Pancreas (tissue), 10 donors: Measurements from ENCODE around the gene PPP1R8. TPM values are rescaled to one million over a fixed set of nuclear protein-coding genes. Genes with fewer than 3 reads are reported as not detected.
A peak's percentile ranks its signal among the peaks of the same experiment; 100 is the strongest.

Experiments used
- ATAC-seq, 4 donors: fragments of 200-7000 bp; cut with Tn5 transposase; one replicate each; pipeline versions ENCODE4 v1.8.0 to v1.9.1; 2020; ENCODE audit warnings: mild to moderate bottlenecking in 4 of 4, moderate library complexity in 4 of 4
- DNase-seq, 6 donors: peaks; one replicate each; pipeline ENCODE4 v3.0.0-alpha.2; 2020
- FAIRE-seq: peaks from 2 replicates; lab custom pipeline; 2012; peaks lifted over from hg19 to GRCh38; lab: Jason Lieb, UNC
- H3K27ac ChIP-seq, 4 donors: fragments of 200-600 bp; sonication (generic); 1 replicate in 3 of 4; 2 replicates in 1 of 4; pipeline versions ENCODE4 v1.5.0 to v1.8.0; 2020
- H3K27me3 ChIP-seq, 4 donors: fragments of 200-600 bp; one replicate each; pipeline ENCODE4 v1.8.0; 2021
- H3K36me3 ChIP-seq, 3 donors: fragments of 200-600 bp; sonication (generic) in 1 of 3; one replicate each; pipeline versions ENCODE4 v1.5.0 to v1.8.0; 2020 to 2021
- H3K4me1 ChIP-seq, 3 donors: fragments of 200-600 bp; one replicate each; pipeline ENCODE4 v1.8.0; 2021
- H3K4me3 ChIP-seq, 4 donors: fragments of 200-600 bp; sonication (generic) in 2 of 4; one replicate each; pipeline versions ENCODE4 v1.5.0 to v1.8.0; 2020 to 2021
- H3K9me3 ChIP-seq, 4 donors: fragments of 200-600 bp; one replicate each; pipeline ENCODE4 v1.8.0; 2021
- CTCF ChIP-seq, 4 donors: fragments of 200-600 bp; sonication (generic) in 3 of 4; IDR thresholded peaks; one replicate each; pipeline versions ENCODE4 v1.5.0 to v1.8.0; 2021; ENCODE audit warnings: antibody characterized with exemption in 4 of 4
- WGBS, 2 donors: extraction: QIAGEN DNeasy Blood & Tissue Kit; methylation state at CpG; one replicate each; pipeline ENCODE4 v1.1.7; 2013; 5-methylcytosine and 5-hydroxymethylcytosine counted together
- intact Hi-C, 3 donors: fragments of 100-400 bp; cut with DNase I; formaldehyde crosslinking; loops; one replicate each; pipeline versions ENCODE4 v1.11.1 to v1.14.2; 2022
- polyA plus RNA-seq, 2 donors: library from polyadenylated mRNA; stranded (reverse); fragments of 200-250 nt; gene quantifications; one replicate each; pipeline ENCODE4 v1.2.3, GENCODE V29; 2013
- total RNA-seq, 6 donors: library from RNA; stranded (reverse); fragmentation: NEBNext Ultra II Directional in 4 of 6; extraction: Animal tissue kit (Norgen Biotek cat#: 25700) in 4 of 6; gene quantifications; one replicate each; pipeline versions ENCODE4 v1.2.1 to v1.2.4, GENCODE V29; 2021 to 2023
- donor health status: healthy with polysubstance abuse.
- donor health status: DM: no; HTN: no; CAD: no; lungs with moderate emphysema.
- donor health status: DM: no; HTN: no; CAD: no.
- donor health status: control.
- donor health status: control.
- donor health status: Bipolar disorder and iron deficiency.
- donor health status: DM: yes; HTN: yes; CAD: no.
- donor health status: DM: no; HTN: no; CAD: no.
- donor health status: DM: no; HTN: no; CAD: no.
- donor health status: DM: yes; HTN: yes; CAD: no.

Gene PPP1R8
- total and polyA plus RNA-seq, 8 donors = 8.1 to 17.4 (median 11.7) TPM

GRCh38 chr1:27886744-27887143 lies 56.2 kb downstream of the PPP1R8 start:
- Histone ChIP-seq H3K4me1 (no peaks in the 10 kb centered on the region), H3K27me3 (no peaks in the 10 kb centered on the region), H3K27ac (peak overlapping the region in 2 of 4 donors; percentile 41 to 75), H3K9me3 (no peaks in the 10 kb centered on the region), H3K36me3 (peaks cover 0 to 4% (median 0%) of the 10 kb centered on the region in 3 donors), H3K4me3 (no peak overlapping the region)
- TF ChIP-seq CTCF (IDR thresholded peaks at IDR 0.05) = no peak
- ATAC-seq (no peak), DNase-seq (no peak), FAIRE-seq (no peak)
- intact Hi-C loops = no loop called here
- 84 to 92% methylated on average over 3 of the region's 3 CpGs for WGBS, 2 donors

- 85 to 90% methylated on average over 8 of the region's 8 CpGs for WGBS, 2 donors
- peak overlapping the region in 1 of 4 donors; percentile 75 for H3K27ac ChIP-seq
- ATAC-seq (peak in 1 of 4 donors; percentile 14), FAIRE-seq (no peak), DNase-seq (no peak)
- H3K4me3 ChIP-seq = no peak overlapping the region
- TF ChIP-seq CTCF (IDR thresholded peaks at IDR 0.05) = no peak
- H3K9me3 ChIP-seq = no peaks in the 10 kb centered on the region
- H3K4me1 ChIP-seq = no peaks in the 10 kb centered on the region
- intact Hi-C loops = no loop called here
- H3K27me3 ChIP-seq = no peaks in the 10 kb centered on the region
- H3K36me3 ChIP-seq = peaks cover 0 to 10% (median 5%) of the 10 kb centered on the region in 3 donors
Observed at GRCh38 chr1:27887215-27888021, 56.8 kb downstream of the PPP1R8 start.

- DNase-seq (no peak), ATAC-seq (no peak), FAIRE-seq (no peak)
- peak overlapping the region in 1 of 4 donors; percentile 66 for H3K27ac ChIP-seq
- no peak overlapping the region for H3K4me3 ChIP-seq
- H3K27me3 ChIP-seq = no peaks in the 10 kb centered on the region
- 92 to 95% methylated on average over 3 of the region's 3 CpGs for WGBS, 2 donors
- intact Hi-C loops = no loop called here
- H3K36me3 ChIP-seq = peaks cover 0 to 31% (median 20%) of the 10 kb centered on the region in 3 donors
- TF ChIP-seq CTCF (IDR thresholded peaks at IDR 0.05) = no peak
- H3K4me1 ChIP-seq = no peaks in the 10 kb centered on the region
- no peaks in the 10 kb centered on the region for H3K9me3 ChIP-seq
Observed at GRCh38 chr1:27889506-27889905, 58.9 kb downstream of the PPP1R8 start.

GRCh38 chr1:27891196-27891889 lies 60.8 kb downstream of the PPP1R8 start:
- 75 to 77% methylated on average over 7 of the region's 7 CpGs for WGBS, 2 donors
- H3K27ac ChIP-seq = peak overlapping the region in 2 of 4 donors; percentile 52 to 66
- peaks cover 0 to 47% (median 20%) of the 10 kb centered on the region in 3 donors for H3K36me3 ChIP-seq
- H3K4me1 ChIP-seq = no peaks in the 10 kb centered on the region
- H3K27me3 ChIP-seq = no peaks in the 10 kb centered on the region
- FAIRE-seq (no peak), DNase-seq (no peak), ATAC-seq (peak in 2 of 4 donors; percentile 59 to 60)
- no peak overlapping the region for H3K4me3 ChIP-seq
- no peak for TF ChIP-seq CTCF (IDR thresholded peaks at IDR 0.05)
- intact Hi-C loops = no loop called here
- no peaks in the 10 kb centered on the region for H3K9me3 ChIP-seq
